WTC11 (cell line): Measurements from ENCODE around the gene KANK4.

ENCODE experiments used
- CREB1 ChIP-seq: sonication (generic); formaldehyde crosslinking; IDR thresholded peaks from 2 replicates; pipeline ENCODE4 v1.8.0; 2023; ENCODE audit warnings: mild to moderate bottlenecking, missing genetic modification reagents
- E2F5 ChIP-seq: sonication (generic); formaldehyde crosslinking; IDR thresholded peaks from 2 replicates; pipeline ENCODE4 v1.8.1; 2022; ENCODE audit warnings: mild to moderate bottlenecking, moderate library complexity, missing genetic modification reagents
- FOXJ3 ChIP-seq: sonication (generic); formaldehyde crosslinking; IDR thresholded peaks from 2 replicates; pipeline ENCODE4 v1.9.0; 2021; ENCODE audit warnings: missing genetic modification reagents, mild to moderate bottlenecking, borderline replicate concordance
- JAZF1 ChIP-seq: fragments of 250-450 bp; sonication (Bioruptor Pico); IDR thresholded peaks from 2 replicates; pipeline ENCODE4 v1.9.0; 2021; ENCODE audit warnings: moderate library complexity, mild to moderate bottlenecking, inconsistent platforms
- TCF7 ChIP-seq: sonication (generic); formaldehyde crosslinking; IDR thresholded peaks from 2 replicates; pipeline ENCODE4 v1.8.0; 2022; ENCODE audit warnings: mild to moderate bottlenecking, low read depth, missing genetic modification reagents, moderate library complexity
- TF ChIP-seq, protein P1 (sequence below): fragments of 200-600 bp; IDR thresholded peaks from 2 replicates; pipeline ENCODE4 v1.8.0; 2022; ENCODE audit warnings: antibody characterized with exemption
- TF ChIP-seq, protein P2 (sequence below): sonication (generic); formaldehyde crosslinking; IDR thresholded peaks from 2 replicates; pipeline ENCODE4 v1.8.1; 2023; ENCODE audit warnings: mild to moderate bottlenecking, moderate library complexity, missing genetic modification reagents

GRCh38 chr1:62358665-62359373, 39.6 kb upstream of the KANK4 start:
- TF ChIP-seq JAZF1 (CRISPR knock-in tag), result no peak
- TF ChIP-seq, protein P1, sequence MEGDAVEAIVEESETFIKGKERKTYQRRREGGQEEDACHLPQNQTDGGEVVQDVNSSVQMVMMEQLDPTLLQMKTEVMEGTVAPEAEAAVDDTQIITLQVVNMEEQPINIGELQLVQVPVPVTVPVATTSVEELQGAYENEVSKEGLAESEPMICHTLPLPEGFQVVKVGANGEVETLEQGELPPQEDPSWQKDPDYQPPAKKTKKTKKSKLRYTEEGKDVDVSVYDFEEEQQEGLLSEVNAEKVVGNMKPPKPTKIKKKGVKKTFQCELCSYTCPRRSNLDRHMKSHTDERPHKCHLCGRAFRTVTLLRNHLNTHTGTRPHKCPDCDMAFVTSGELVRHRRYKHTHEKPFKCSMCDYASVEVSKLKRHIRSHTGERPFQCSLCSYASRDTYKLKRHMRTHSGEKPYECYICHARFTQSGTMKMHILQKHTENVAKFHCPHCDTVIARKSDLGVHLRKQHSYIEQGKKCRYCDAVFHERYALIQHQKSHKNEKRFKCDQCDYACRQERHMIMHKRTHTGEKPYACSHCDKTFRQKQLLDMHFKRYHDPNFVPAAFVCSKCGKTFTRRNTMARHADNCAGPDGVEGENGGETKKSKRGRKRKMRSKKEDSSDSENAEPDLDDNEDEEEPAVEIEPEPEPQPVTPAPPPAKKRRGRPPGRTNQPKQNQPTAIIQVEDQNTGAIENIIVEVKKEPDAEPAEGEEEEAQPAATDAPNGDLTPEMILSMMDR, result no peak
- TF ChIP-seq, protein P2, sequence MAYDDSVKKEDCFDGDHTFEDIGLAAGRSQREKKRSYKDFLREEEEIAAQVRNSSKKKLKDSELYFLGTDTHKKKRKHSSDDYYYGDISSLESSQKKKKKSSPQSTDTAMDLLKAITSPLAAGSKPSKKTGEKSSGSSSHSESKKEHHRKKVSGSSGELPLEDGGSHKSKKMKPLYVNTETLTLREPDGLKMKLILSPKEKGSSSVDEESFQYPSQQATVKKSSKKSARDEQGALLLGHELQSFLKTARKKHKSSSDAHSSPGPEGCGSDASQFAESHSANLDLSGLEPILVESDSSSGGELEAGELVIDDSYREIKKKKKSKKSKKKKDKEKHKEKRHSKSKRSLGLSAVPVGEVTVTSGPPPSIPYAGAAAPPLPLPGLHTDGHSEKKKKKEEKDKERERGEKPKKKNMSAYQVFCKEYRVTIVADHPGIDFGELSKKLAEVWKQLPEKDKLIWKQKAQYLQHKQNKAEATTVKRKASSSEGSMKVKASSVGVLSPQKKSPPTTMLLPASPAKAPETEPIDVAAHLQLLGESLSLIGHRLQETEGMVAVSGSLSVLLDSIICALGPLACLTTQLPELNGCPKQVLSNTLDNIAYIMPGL (CRISPR knock-in tag), result no peak
- TF ChIP-seq E2F5, result no peak
- TF ChIP-seq TCF7 (CRISPR knock-in tag), result no peak
- no peak for TF ChIP-seq CREB1 (CRISPR knock-in tag)
- no peak for TF ChIP-seq FOXJ3
